SJCRH30 (cell line): ENCODE measurements around the gene PCDHB7. TPM values are rescaled to one million over a fixed set of nuclear protein-coding genes. Genes with fewer than 3 reads are reported as not detected.
A peak's percentile ranks its signal among the peaks of the same experiment; 100 is the strongest.
"Not testable (repeated sequence)": the region's sequence is repeated elsewhere in the genome, so short reads cannot be mapped to it uniquely, and the experiment has no call there.

ENCODE experiments used
- DNase-seq, 2 experiments: peaks; one replicate each; pipeline ENCODE4 v3.0.0-alpha.2; 2015 to 2020
- H3K27ac ChIP-seq: fragments of 250-450 bp; sonication (Bioruptor Pico); 2 replicates; pipeline ENCODE4 v1.5.1; 2020; ENCODE audit warnings: mild to moderate bottlenecking, moderate library complexity
- H3K27me3 ChIP-seq: fragments of 250-450 bp; sonication (Bioruptor Pico); 2 replicates; pipeline ENCODE4 v1.5.1; 2020; ENCODE audit warnings: mild to moderate bottlenecking, moderate library complexity
- H3K36me3 ChIP-seq: fragments of 250-450 bp; sonication (Bioruptor Pico); 2 replicates; pipeline ENCODE4 v1.5.1; 2020; ENCODE audit warnings: mild to moderate bottlenecking, moderate library complexity
- H3K4me1 ChIP-seq: fragments of 250-450 bp; sonication (Bioruptor Pico); 2 replicates; pipeline ENCODE4 v1.5.1; 2020; ENCODE audit warnings: mild to moderate bottlenecking, moderate library complexity
- H3K4me3 ChIP-seq: fragments of 250-450 bp; sonication (Bioruptor Pico); 2 replicates; pipeline ENCODE4 v1.5.1; 2020; ENCODE audit warnings: mild to moderate bottlenecking, moderate library complexity
- H3K9me3 ChIP-seq: fragments of 250-450 bp; sonication (Bioruptor Pico); replicated peaks from 2 replicates; pipeline ENCODE4 v1.5.1; 2020; ENCODE audit warnings: mild to moderate bottlenecking, moderate library complexity
- total RNA-seq: library from RNA; depleted of rRNA; stranded (reverse); fragments of >200 nt; shearing (Covaris generic); gene quantifications from 2 replicates; pipeline ENCODE4 v1.2.3, GENCODE V29; 2014; rRNA removed

The PCDHB7 gene
- total RNA-seq, result 1.1 and 1.3 TPM in 2 replicates

DNA sequence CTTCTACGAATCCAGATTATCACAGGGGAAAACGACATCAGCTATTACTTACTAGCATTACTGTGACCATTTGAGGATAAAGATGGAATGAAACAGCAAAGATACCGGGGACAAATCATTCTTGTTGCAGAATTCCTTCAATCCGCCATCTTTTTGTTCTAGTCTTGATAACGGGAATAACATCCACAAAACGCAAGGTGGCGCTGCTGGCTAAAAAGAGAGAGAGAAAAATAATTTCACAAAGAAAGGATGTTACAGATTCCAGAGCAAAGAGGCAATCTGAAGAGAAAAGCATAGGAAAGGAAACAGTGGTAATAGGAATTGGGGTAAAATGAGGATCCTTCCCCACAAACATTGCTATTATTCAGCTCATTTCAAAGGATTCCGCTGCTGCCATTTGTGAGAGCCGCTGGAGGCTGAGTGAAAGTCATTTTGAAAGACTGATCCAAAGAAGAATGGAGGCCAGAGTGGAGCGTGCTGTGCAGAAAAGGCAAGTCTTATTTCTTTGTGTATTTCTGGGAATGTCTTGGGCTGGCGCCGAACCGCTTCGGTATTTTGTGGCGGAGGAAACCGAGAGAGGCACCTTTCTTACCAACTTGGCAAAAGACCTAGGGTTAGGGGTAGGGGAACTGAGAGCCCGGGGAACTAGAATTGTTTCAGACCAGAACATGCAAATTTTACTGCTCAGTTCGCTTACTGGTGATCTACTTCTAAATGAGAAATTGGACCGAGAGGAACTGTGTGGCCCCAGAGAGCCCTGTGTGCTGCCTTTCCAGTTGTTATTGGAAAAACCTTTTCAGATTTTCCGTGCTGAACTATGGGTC lies at the start of gene PCDHB7:
TSS of gene PCDHB7 (plus strand) at position 264 of the 824 bp plus-strand sequence. CDS start at position 456, 192 bp downstream.
- Histone ChIP-seq H3K27ac (no peak within 1 kb of the TSS), H3K4me1 (peaks cover 3% of the 10 kb centered on the region), H3K4me3 (peak within 1 kb of the TSS; percentile 48), H3K36me3 (no peaks in the 10 kb centered on the region; the same call in 1 of the 2 replicates), H3K9me3 (0 out of 2 replicates have a peak, but pooled peaks cover 4% of the 10 kb centered on the region), H3K27me3 (no peaks in the 10 kb centered on the region)
- peak; percentile 52 to 76 for DNase-seq

- not testable (repeated sequence) for H3K9me3 ChIP-seq, H3K4me1 ChIP-seq, DNase-seq, H3K27me3 ChIP-seq, H3K4me3 ChIP-seq, H3K27ac ChIP-seq, H3K36me3 ChIP-seq
Observed at GRCh38 chr5:141123396-141124135, 48.9 kb upstream of the PCDHB7 start.

GRCh38 chr5:141127305-141127704 lies 45.1 kb upstream of the PCDHB7 start:
- Histone ChIP-seq H3K27ac (no peak overlapping the region), H3K9me3 (no peaks in the 10 kb centered on the region), H3K27me3 (no peaks in the 10 kb centered on the region), H3K36me3 (no peaks in the 10 kb centered on the region), H3K4me3 (no peak overlapping the region), H3K4me1 (no peaks in the 10 kb centered on the region)
- no peak for DNase-seq

GRCh38 chr5:141135030-141135717 lies 37.3 kb upstream of the PCDHB7 start, which contains the start of gene PCDHB5:
TSS of gene PCDHB5 (plus strand) at chr5:141135206. CDS start at chr5:141135435, 229 bp downstream.
- Histone ChIP-seq H3K27ac (peak within 1 kb of the TSS; percentile 76), H3K4me1 (no peaks in the 10 kb centered on the region), H3K4me3 (peak within 1 kb of the TSS; percentile 70), H3K9me3 (no peaks in the 10 kb centered on the region), H3K36me3 (0 out of 2 replicates have a peak, but pooled peaks cover 6% of the 10 kb centered on the region), H3K27me3 (no peaks in the 10 kb centered on the region)
- peak; percentile 55 to 81 for DNase-seq

- DNase-seq, result no peak
- Histone ChIP-seq H3K36me3 (0 out of 2 replicates have a peak, but pooled peaks cover 6% of the 10 kb centered on the region), H3K27me3 (no peaks in the 10 kb centered on the region), H3K27ac (peak overlapping the region; percentile 76), H3K9me3 (no peaks in the 10 kb centered on the region), H3K4me3 (peak overlapping the region; percentile 70), H3K4me1 (no peaks in the 10 kb centered on the region)
Observed at GRCh38 chr5:141135718-141136266, 36.7 kb upstream of the PCDHB7 start.

DNA sequence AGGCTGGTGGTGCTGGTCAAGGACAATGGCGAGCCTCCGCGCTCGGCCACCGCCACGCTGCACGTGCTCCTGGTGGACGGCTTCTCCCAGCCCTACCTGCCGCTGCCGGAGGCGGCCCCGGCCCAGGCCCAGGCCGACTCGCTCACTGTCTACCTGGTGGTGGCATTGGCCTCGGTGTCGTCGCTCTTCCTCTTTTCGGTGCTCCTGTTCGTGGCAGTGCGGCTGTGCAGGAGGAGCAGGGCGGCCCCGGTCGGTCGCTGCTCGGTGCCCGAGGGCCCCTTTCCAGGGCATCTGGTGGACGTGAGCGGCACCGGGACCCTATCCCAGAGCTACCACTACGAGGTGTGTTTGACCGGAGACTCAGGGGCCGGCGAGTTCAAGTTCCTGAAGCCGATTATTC lies 35.1 kb upstream of the PCDHB7 start:
- H3K36me3 ChIP-seq, H3K9me3 ChIP-seq, DNase-seq, H3K4me3 ChIP-seq, H3K27ac ChIP-seq, H3K27me3 ChIP-seq, H3K4me1 ChIP-seq: not testable (repeated sequence)

DNA sequence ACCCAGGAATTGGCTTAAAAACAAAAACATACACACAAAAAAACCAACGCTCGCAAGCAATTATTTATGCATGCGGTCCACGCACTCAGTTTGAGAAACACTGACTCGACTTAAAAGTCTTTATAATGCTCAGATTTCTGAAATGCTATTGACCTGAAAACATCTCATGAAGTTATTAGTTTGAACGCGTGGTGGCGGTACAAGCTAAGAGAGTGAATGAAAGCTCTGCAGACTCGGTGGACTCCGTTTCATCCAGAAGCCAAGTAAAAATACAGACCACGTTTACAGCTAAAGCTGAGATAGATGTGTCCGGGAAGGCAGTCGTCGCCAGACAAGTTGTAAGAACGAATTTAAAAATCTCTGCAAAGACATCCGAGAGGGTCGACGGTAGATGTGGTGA lies 22.6 kb upstream of the PCDHB7 start, which contains the start of gene PCDHB6:
TSS of gene PCDHB6 (plus strand) at position 246 of the 400 bp plus-strand sequence. CDS start 201 bp downstream, outside the sequence.
- no peak within 1 kb of the TSS for H3K27ac ChIP-seq
- H3K4me1 ChIP-seq, result no peaks in the 10 kb centered on the region
- H3K27me3 ChIP-seq, result 0 out of 2 replicates have a peak, but pooled peaks cover 3% of the 10 kb centered on the region
- no peak within 1 kb of the TSS for H3K4me3 ChIP-seq
- H3K36me3 ChIP-seq, result no peaks in the 10 kb centered on the region
- DNase-seq, result no peak
- no peaks in the 10 kb centered on the region for H3K9me3 ChIP-seq

DNA sequence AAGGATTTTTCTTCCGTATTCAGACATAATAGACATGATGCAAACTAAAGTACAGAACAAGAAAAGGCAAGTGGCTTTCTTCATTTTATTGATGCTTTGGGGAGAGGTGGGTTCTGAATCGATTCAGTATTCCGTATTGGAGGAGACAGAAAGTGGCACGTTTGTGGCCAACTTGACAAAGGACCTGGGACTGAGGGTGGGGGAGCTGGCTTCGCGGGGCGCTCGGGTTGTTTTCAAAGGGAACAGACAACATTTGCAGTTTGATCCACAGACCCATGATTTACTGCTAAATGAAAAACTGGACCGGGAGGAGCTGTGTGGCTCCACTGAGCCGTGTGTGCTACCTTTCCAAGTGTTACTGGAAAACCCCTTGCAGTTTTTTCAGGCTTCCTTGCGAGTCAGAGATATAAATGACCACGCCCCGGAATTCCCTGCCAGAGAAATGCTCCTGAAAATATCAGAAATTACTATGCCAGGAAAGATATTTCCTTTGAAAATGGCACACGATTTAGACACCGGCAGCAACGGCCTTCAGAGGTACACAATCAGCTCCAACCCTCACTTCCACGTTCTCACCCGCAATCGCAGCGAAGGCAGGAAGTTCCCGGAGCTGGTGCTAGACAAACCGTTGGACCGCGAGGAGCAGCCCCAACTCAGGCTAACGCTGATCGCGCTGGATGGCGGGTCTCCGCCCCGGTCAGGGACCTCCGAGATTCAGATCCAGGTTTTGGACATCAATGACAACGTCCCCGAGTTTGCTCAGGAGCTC lies 22.0 kb upstream of the PCDHB7 start:
- Histone ChIP-seq H3K4me1 (no peaks in the 10 kb centered on the region), H3K36me3 (no peaks in the 10 kb centered on the region), H3K4me3 (no peak overlapping the region), H3K27me3 (0 out of 2 replicates have a peak, but pooled peaks cover 3% of the 10 kb centered on the region), H3K9me3 (no peaks in the 10 kb centered on the region), H3K27ac (no peak overlapping the region)
- no peak for DNase-seq

DNA sequence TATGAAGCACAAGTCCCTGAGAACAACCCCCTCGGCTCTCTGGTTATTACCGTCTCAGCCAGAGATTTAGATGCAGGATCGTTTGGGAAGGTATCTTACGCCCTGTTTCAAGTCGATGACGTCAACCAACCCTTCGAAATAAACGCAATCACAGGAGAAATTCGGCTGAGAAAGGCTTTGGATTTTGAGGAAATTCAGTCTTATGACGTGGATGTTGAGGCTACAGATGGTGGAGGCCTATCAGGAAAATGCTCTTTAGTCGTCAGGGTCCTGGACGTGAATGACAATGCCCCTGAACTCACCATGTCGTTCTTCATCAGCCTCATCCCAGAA lies 21.5 kb upstream of the PCDHB7 start:
- no peak for DNase-seq
- H3K27me3 ChIP-seq, result 0 out of 2 replicates have a peak, but pooled peaks cover 3% of the 10 kb centered on the region
- H3K4me3 ChIP-seq, result no peak overlapping the region
- no peak overlapping the region for H3K27ac ChIP-seq
- no peaks in the 10 kb centered on the region for H3K4me1 ChIP-seq
- H3K9me3 ChIP-seq, result no peaks in the 10 kb centered on the region
- H3K36me3 ChIP-seq, result no peaks in the 10 kb centered on the region

DNA sequence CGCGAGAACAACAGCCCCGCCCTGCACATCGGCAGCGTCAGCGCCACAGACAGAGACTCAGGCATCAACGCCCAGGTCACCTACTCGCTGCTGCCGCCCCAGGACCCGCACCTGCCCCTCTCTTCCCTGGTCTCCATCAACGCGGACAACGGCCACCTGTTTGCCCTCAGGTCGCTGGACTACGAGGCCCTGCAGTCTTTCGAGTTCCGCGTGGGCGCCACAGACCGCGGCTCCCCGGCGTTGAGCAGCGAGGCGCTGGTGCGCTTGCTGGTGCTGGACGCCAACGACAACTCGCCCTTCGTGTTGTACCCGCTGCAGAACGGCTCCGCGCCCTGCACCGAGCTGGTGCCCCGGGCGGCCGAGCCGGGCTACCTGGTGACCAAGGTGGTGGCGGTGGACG lies 20.8 kb upstream of the PCDHB7 start:
- H3K27ac ChIP-seq, DNase-seq, H3K36me3 ChIP-seq, H3K4me3 ChIP-seq, H3K27me3 ChIP-seq, H3K9me3 ChIP-seq, H3K4me1 ChIP-seq: not testable (repeated sequence)

DNA sequence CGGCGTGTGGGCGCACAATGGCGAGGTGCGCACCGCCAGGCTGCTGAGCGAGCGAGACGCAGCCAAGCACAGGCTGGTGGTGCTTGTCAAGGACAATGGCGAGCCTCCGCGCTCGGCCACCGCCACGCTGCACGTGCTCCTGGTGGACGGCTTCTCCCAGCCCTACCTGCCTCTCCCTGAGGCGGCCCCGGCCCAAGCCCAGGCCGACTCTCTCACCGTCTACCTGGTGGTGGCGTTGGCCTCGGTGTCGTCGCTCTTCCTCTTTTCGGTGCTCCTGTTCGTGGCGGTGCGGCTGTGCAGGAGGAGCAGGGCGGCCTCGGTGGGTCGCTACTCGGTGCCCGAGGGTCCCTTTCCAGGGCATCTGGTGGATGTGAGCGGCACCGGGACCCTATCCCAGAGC lies 20.3 kb upstream of the PCDHB7 start:
- not testable (repeated sequence) for DNase-seq, H3K4me1 ChIP-seq, H3K9me3 ChIP-seq, H3K27ac ChIP-seq, H3K4me3 ChIP-seq, H3K36me3 ChIP-seq, H3K27me3 ChIP-seq

- Histone ChIP-seq H3K36me3 (no peaks in the 10 kb centered on the region), H3K4me3 (no peak overlapping the region), H3K4me1 (no peaks in the 10 kb centered on the region), H3K9me3 (no peaks in the 10 kb centered on the region), H3K27ac (no peak overlapping the region), H3K27me3 (0 out of 2 replicates have a peak, but pooled peaks cover 3% of the 10 kb centered on the region)
- peak in 1 of 2 experiments; percentile 34 for DNase-seq
Observed at GRCh38 chr5:141155540-141156374, 16.7 kb upstream of the PCDHB7 start.

DNA sequence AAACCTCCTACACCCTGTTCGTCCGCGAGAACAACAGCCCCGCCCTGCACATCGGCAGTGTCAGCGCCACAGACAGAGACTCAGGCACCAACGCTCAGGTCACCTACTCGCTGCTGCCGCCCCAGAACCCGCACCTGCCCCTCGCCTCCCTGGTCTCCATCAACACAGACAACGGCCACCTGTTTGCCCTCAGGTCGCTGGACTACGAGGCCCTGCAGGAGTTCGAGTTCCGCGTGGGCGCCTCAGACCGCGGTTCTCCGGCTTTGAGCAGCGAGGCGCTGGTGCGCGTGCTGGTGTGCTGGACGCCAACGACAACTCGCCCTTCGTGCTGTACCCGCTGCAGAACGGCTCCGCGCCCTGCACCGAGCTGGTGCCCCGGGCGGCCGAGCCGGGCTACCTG lies 15.1 kb upstream of the PCDHB7 start:
- not testable (repeated sequence) for H3K27me3 ChIP-seq, DNase-seq, H3K4me3 ChIP-seq, H3K9me3 ChIP-seq, H3K36me3 ChIP-seq, H3K4me1 ChIP-seq, H3K27ac ChIP-seq
